ENCODE results near the gene TMEM114.

Gene TMEM114

GRCh38 chr16:8589900-8590688, at the start of gene TMEM114:
Gene TMEM114 (minus strand): TSS chr16:8590511. CDS start chr16:8589838, 673 bp downstream.
- DNase-seq (ENCODE audit: low spot score in 2 of 2) (no peak), ATAC-seq (ENCODE audit: low read depth) (no peak)
- Mint-ChIP-seq H3K27ac (no peak within 1 kb of the TSS), H3K36me3 (peaks cover 2% of the 10 kb centered on the region), H3K4me3 (no peak within 1 kb of the TSS), H3K9me3 (peaks cover 2% of the 10 kb centered on the region), H3K4me1 (peaks cover 4% of the 10 kb centered on the region), H3K27me3 (peaks cover 15% of the 10 kb centered on the region)

GRCh38 chr16:8639694-8640093, 49.4 kb upstream of the TMEM114 start:
- Mint-ChIP-seq H3K9me3 (no peaks in the 10 kb centered on the region), H3K27me3 (no peaks in the 10 kb centered on the region), H3K27ac (no peak overlapping the region), H3K36me3 (peaks cover 46% of the 10 kb centered on the region), H3K4me3 (no peak overlapping the region), H3K4me1 (peaks cover 5% of the 10 kb centered on the region)
- DNase-seq (ENCODE audit: low spot score in 2 of 2) (no peak), ATAC-seq (ENCODE audit: low read depth) (no peak)

GRCh38 chr16:8634991-8635736, 44.9 kb upstream of the TMEM114 start:
- no peak for ATAC-seq (ENCODE audit: low read depth)
- DNase-seq (ENCODE audit: low spot score in 2 of 2) = no peak
- no peaks in the 10 kb centered on the region for H3K9me3 Mint-ChIP-seq
- no peak overlapping the region for H3K4me3 Mint-ChIP-seq
- H3K36me3 Mint-ChIP-seq = peaks cover 28% of the 10 kb centered on the region
- H3K27me3 Mint-ChIP-seq = no peaks in the 10 kb centered on the region
- no peak overlapping the region for H3K27ac Mint-ChIP-seq
- peaks cover 6% of the 10 kb centered on the region for H3K4me1 Mint-ChIP-seq

GRCh38 chr16:8632675-8633182, 42.4 kb upstream of the TMEM114 start:
- no peak for DNase-seq (ENCODE audit: low spot score in 2 of 2)
- Mint-ChIP-seq H3K27me3 (no peaks in the 10 kb centered on the region), H3K4me1 (peaks cover 10% of the 10 kb centered on the region), H3K36me3 (peaks cover 32% of the 10 kb centered on the region), H3K9me3 (no peaks in the 10 kb centered on the region), H3K4me3 (no peak overlapping the region), H3K27ac (peak overlapping the region; percentile 45)
- peak; percentile 37 for ATAC-seq (ENCODE audit: low read depth)

GRCh38 chr16:8631818-8632465, 41.6 kb upstream of the TMEM114 start:
- DNase-seq (ENCODE audit: low spot score in 2 of 2) (no peak), ATAC-seq (ENCODE audit: low read depth) (no peak)
- Mint-ChIP-seq H3K4me1 (peaks cover 12% of the 10 kb centered on the region), H3K4me3 (no peak overlapping the region), H3K27ac (peak overlapping the region; percentile 45), H3K27me3 (no peaks in the 10 kb centered on the region), H3K9me3 (no peaks in the 10 kb centered on the region), H3K36me3 (peaks cover 33% of the 10 kb centered on the region)

GRCh38 chr16:8631373-8631772, 41.1 kb upstream of the TMEM114 start:
- Mint-ChIP-seq H3K9me3 (no peaks in the 10 kb centered on the region), H3K4me3 (no peak overlapping the region), H3K4me1 (peaks cover 12% of the 10 kb centered on the region), H3K36me3 (peaks cover 32% of the 10 kb centered on the region), H3K27me3 (no peaks in the 10 kb centered on the region), H3K27ac (no peak overlapping the region)
- DNase-seq (ENCODE audit: low spot score in 2 of 2) (no peak), ATAC-seq (ENCODE audit: low read depth) (no peak)

- no peak overlapping the region for H3K27ac Mint-ChIP-seq
- H3K4me3 Mint-ChIP-seq = no peak overlapping the region
- H3K27me3 Mint-ChIP-seq = no peaks in the 10 kb centered on the region
- no peaks in the 10 kb centered on the region for H3K9me3 Mint-ChIP-seq
- no peak for DNase-seq (ENCODE audit: low spot score in 2 of 2)
- H3K4me1 Mint-ChIP-seq = peaks cover 11% of the 10 kb centered on the region
- peaks cover 32% of the 10 kb centered on the region for H3K36me3 Mint-ChIP-seq
- no peak for ATAC-seq (ENCODE audit: low read depth)
These were observed 40.1 kb upstream of the TMEM114 start for GRCh38 chr16:8630255-8630953.

GRCh38 chr16:8628981-8629725, 38.8 kb upstream of the TMEM114 start:
- H3K4me1 Mint-ChIP-seq = peaks cover 11% of the 10 kb centered on the region
- H3K27ac Mint-ChIP-seq = no peak overlapping the region
- H3K36me3 Mint-ChIP-seq = peaks cover 31% of the 10 kb centered on the region
- H3K4me3 Mint-ChIP-seq = no peak overlapping the region
- DNase-seq (ENCODE audit: low spot score in 2 of 2) = no peak
- ATAC-seq (ENCODE audit: low read depth) = no peak
- no peaks in the 10 kb centered on the region for H3K27me3 Mint-ChIP-seq
- no peaks in the 10 kb centered on the region for H3K9me3 Mint-ChIP-seq

- Mint-ChIP-seq H3K9me3 (no peaks in the 10 kb centered on the region), H3K4me3 (no peak overlapping the region), H3K36me3 (peaks cover 24% of the 10 kb centered on the region), H3K27me3 (no peaks in the 10 kb centered on the region), H3K27ac (no peak overlapping the region), H3K4me1 (peaks cover 10% of the 10 kb centered on the region)
- ATAC-seq (ENCODE audit: low read depth) (no peak), DNase-seq (ENCODE audit: low spot score in 2 of 2) (no peak)
These were observed 37.1 kb upstream of the TMEM114 start for GRCh38 chr16:8627456-8627855.

- peaks cover 15% of the 10 kb centered on the region for H3K4me1 Mint-ChIP-seq
- no peaks in the 10 kb centered on the region for H3K27me3 Mint-ChIP-seq
- DNase-seq (ENCODE audit: low spot score in 2 of 2) (no peak), ATAC-seq (ENCODE audit: low read depth) (no peak)
- no peak overlapping the region for H3K27ac Mint-ChIP-seq
- peaks cover 19% of the 10 kb centered on the region for H3K36me3 Mint-ChIP-seq
- H3K9me3 Mint-ChIP-seq = no peaks in the 10 kb centered on the region
- no peak overlapping the region for H3K4me3 Mint-ChIP-seq
These were observed 36.6 kb upstream of the TMEM114 start for GRCh38 chr16:8626946-8627345.

- no peak overlapping the region for H3K27ac Mint-ChIP-seq
- ATAC-seq (ENCODE audit: low read depth) (no peak), DNase-seq (ENCODE audit: low spot score in 2 of 2) (no peak)
- H3K9me3 Mint-ChIP-seq = no peaks in the 10 kb centered on the region
- H3K4me3 Mint-ChIP-seq = no peak overlapping the region
- peaks cover 19% of the 10 kb centered on the region for H3K36me3 Mint-ChIP-seq
- peaks cover 15% of the 10 kb centered on the region for H3K4me1 Mint-ChIP-seq
- H3K27me3 Mint-ChIP-seq = no peaks in the 10 kb centered on the region
These were observed 35.3 kb upstream of the TMEM114 start for GRCh38 chr16:8625491-8626087.

- DNase-seq (ENCODE audit: low spot score in 2 of 2) (no peak), ATAC-seq (ENCODE audit: low read depth) (no peak)
- Mint-ChIP-seq H3K36me3 (peaks cover 8% of the 10 kb centered on the region), H3K4me3 (no peak overlapping the region), H3K4me1 (peaks cover 13% of the 10 kb centered on the region), H3K27ac (no peak overlapping the region), H3K27me3 (peaks cover 2% of the 10 kb centered on the region), H3K9me3 (no peaks in the 10 kb centered on the region)
These were observed 33.3 kb upstream of the TMEM114 start for GRCh38 chr16:8623634-8624033.

- H3K4me3 Mint-ChIP-seq = peak overlapping the region; percentile 95
- no peak for DNase-seq (ENCODE audit: low spot score in 2 of 2)
- peak overlapping the region; percentile 80 for H3K27ac Mint-ChIP-seq
- H3K4me1 Mint-ChIP-seq = peaks cover 13% of the 10 kb centered on the region
- no peaks in the 10 kb centered on the region for H3K9me3 Mint-ChIP-seq
- H3K36me3 Mint-ChIP-seq = peaks cover 4% of the 10 kb centered on the region
- peaks cover 2% of the 10 kb centered on the region for H3K27me3 Mint-ChIP-seq
- ATAC-seq (ENCODE audit: low read depth) = no peak
These were observed 32.0 kb upstream of the TMEM114 start for GRCh38 chr16:8622315-8622656.

All from memory B cell (primary cell).